Stimulated activated CD8-positive, alpha-beta memory T cell treated with anti-CD3 and anti-CD28 coated beads, Interleukin-4, amount 100 ng/mL, for 1 hour (primary cell): ENCODE results near the gene WFS1.
A peak's percentile ranks its signal among the peaks of the same experiment; 100 is the strongest.

ENCODE experiments used
- DNase-seq, 2 donors: peaks; one replicate each; pipeline ENCODE4 v3.0.0-alpha.2; 2020; ENCODE audit warnings: low read depth in 2 of 2, low spot score in 1 of 2

WFS1 gene

GRCh38 chr4:6269616-6270511, at the start of gene WFS1:
Gene WFS1, plus strand, starts transcription at chr4:6269850. Its CDS starts 7,606 bp downstream, at chr4:6277456.
- DNase-seq = peak; percentile 93 to 94

- no peak for DNase-seq
Observed at GRCh38 chr4:6221301-6221850, 48.3 kb upstream of the WFS1 start.

GRCh38 chr4:6221851-6222760, 47.5 kb upstream of the WFS1 start:
- no peak for DNase-seq

- DNase-seq = no peak
Observed at GRCh38 chr4:6222761-6223292, 46.8 kb upstream of the WFS1 start.

GRCh38 chr4:6224735-6225134, 44.9 kb upstream of the WFS1 start:
- DNase-seq = no peak

- no peak for DNase-seq
Observed at GRCh38 chr4:6225469-6225868, 44.2 kb upstream of the WFS1 start.

- DNase-seq = no peak
Observed at GRCh38 chr4:6226506-6226905, 43.1 kb upstream of the WFS1 start.

- no peak for DNase-seq
Observed at GRCh38 chr4:6227412-6228157, 42.1 kb upstream of the WFS1 start.

- DNase-seq = no peak
Observed at GRCh38 chr4:6228158-6229067, 41.2 kb upstream of the WFS1 start.

GRCh38 chr4:6229095-6229494, 40.6 kb upstream of the WFS1 start:
- DNase-seq = no peak

GRCh38 chr4:6229671-6230501, 39.8 kb upstream of the WFS1 start:
- DNase-seq = no peak

- DNase-seq = no peak
Observed at GRCh38 chr4:6230502-6230785, 39.2 kb upstream of the WFS1 start.

GRCh38 chr4:6230827-6231662, 38.6 kb upstream of the WFS1 start:
- no peak for DNase-seq

GRCh38 chr4:6231663-6232165, 37.9 kb upstream of the WFS1 start:
- no peak for DNase-seq

- DNase-seq = no peak
Observed at GRCh38 chr4:6232836-6233785, 36.5 kb upstream of the WFS1 start.

GRCh38 chr4:6233929-6234328, 35.7 kb upstream of the WFS1 start:
- no peak for DNase-seq

- no peak for DNase-seq
Observed at GRCh38 chr4:6235012-6235411, 34.6 kb upstream of the WFS1 start.
